GM12874 (cell line): ENCODE measurements around the gene SLC38A8.
A peak's percentile ranks its signal among the peaks of the same experiment; 100 is the strongest.

Source experiments
- CTCF ChIP-seq: IDR thresholded peaks from 2 replicates; pipeline ENCODE4 v1.5.1; 2011; ENCODE audit warnings: low read depth, mild to moderate bottlenecking, control low read depth, low read length, moderate library complexity; ENCODE audit not compliant: insufficient read depth

SLC38A8 gene

GRCh38 chr16:84042308-84042878 is at the start of gene SLC38A8:
SLC38A8 (minus strand) TSS chr16:84042795; CDS start chr16:84042157, 638 bp downstream.
- TF ChIP-seq CTCF, result no peak

GRCh38 chr16:84091460-84091859 is 48.9 kb upstream of the SLC38A8 start:
- TF ChIP-seq CTCF, result no peak

GRCh38 chr16:84090211-84090610 is 47.6 kb upstream of the SLC38A8 start:
- no peak for TF ChIP-seq CTCF

GRCh38 chr16:84088695-84089395 is 46.2 kb upstream of the SLC38A8 start:
- TF ChIP-seq CTCF, result peak; percentile 60; the same call in 1 of the 2 replicates

- no peak for TF ChIP-seq CTCF
Measured at GRCh38 chr16:84087466-84088151, 45.0 kb upstream of the SLC38A8 start.

- no peak for TF ChIP-seq CTCF
Measured at GRCh38 chr16:84087001-84087400, 44.4 kb upstream of the SLC38A8 start.

- no peak for TF ChIP-seq CTCF
Measured at GRCh38 chr16:84086341-84086740, 43.7 kb upstream of the SLC38A8 start.
